Panc1 (cell line): ENCODE data around the gene TGFB3. TPM values are rescaled to one million over a fixed set of nuclear protein-coding genes. Genes with fewer than 3 reads are reported as not detected.

Experiments
- ATAC-seq: fragments of 200-7000 bp; cut with Tn5 transposase; 2 replicates; pipeline ENCODE4 v1.9.1; 2020; ENCODE audit warnings: mild to moderate bottlenecking, moderate library complexity
- BruUV-seq: library from RNA; stranded (reverse); fragments of 400-500 nt; replicated peaks from 2 replicates; lab custom pipeline; 2021; lab: Mats Ljungman, UMichigan
- CTCF ChIA-PET: fragments of 300-600 bp; sonication (Branson Sonifier 250); formaldehyde crosslinking; loops from one replicate; lab custom pipeline; 2022; ENCODE audit warnings: antibody characterized with exemption; lab: Charles Lee
- POLR2A ChIA-PET: fragments of 300-600 bp; sonication (Branson Sonifier 250); formaldehyde crosslinking; loops from one replicate; lab custom pipeline; 2022; ENCODE audit warnings: antibody characterized with exemption; lab: Charles Lee
- DNase-seq: peaks from one replicate; pipeline ENCODE4 v3.0.0-alpha.2; 2010; ENCODE audit warnings: low read depth, low spot score
- H3K27ac ChIP-seq: 2 replicates; pipeline ENCODE4 v1.5.1; 2011; ENCODE audit warnings: mild to moderate bottlenecking, low read length, inconsistent platforms
- H3K27me3 ChIP-seq: fragments of 200-500 bp; sonication (Bioruptor generic); 2 replicates; pipeline ENCODE4 v1.6.0; 2014; ENCODE audit warnings: low read length, inconsistent platforms; ENCODE audit not compliant: control insufficient read depth, insufficient read depth
- H3K36me3 ChIP-seq: fragments of 200-500 bp; sonication (Bioruptor generic); 2 replicates; pipeline ENCODE4 v1.5.1; 2014; ENCODE audit warnings: inconsistent platforms, mild to moderate bottlenecking, low read length, moderate library complexity; ENCODE audit not compliant: control insufficient read depth, insufficient read depth
- H3K4me1 ChIP-seq: 2 replicates; pipeline ENCODE4 v1.5.1; 2011; ENCODE audit warnings: inconsistent platforms, mild to moderate bottlenecking, low read length, moderate library complexity; ENCODE audit not compliant: control insufficient read depth, insufficient read depth
- H3K4me3 ChIP-seq, 2 experiments: 2 replicates each; pipeline ENCODE4 v1.5.1; 2011 to 2012; ENCODE audit warnings: low read depth in 2 of 2, low read length in 2 of 2, mild to moderate bottlenecking in 2 of 2, inconsistent platforms in 1 of 2, moderate library complexity in 1 of 2
- H3K9me3 ChIP-seq: fragments of 200-500 bp; sonication (Bioruptor generic); 2 replicates; pipeline ENCODE4 v1.5.1; 2014; ENCODE audit warnings: low read depth, mild to moderate bottlenecking, inconsistent platforms, low read length, moderate library complexity; ENCODE audit not compliant: control insufficient read depth, insufficient read depth
- POLR2AphosphoS5 ChIP-seq: IDR thresholded peaks from 2 replicates; pipeline ENCODE4 v1.6.1; 2012; ENCODE audit warnings: mild to moderate bottlenecking, low read depth, low read length, moderate library complexity
- REST ChIP-seq, 2 experiments: IDR thresholded peaks; 2 replicates each; pipeline ENCODE4 v1.6.1; 2011 to 2012; ENCODE audit warnings: low read depth in 2 of 2, control low read depth in 1 of 2, low read length in 1 of 2, mild to moderate bottlenecking in 1 of 2, moderate library complexity in 1 of 2; ENCODE audit not compliant: insufficient read depth in 1 of 2
- SIN3A ChIP-seq: IDR thresholded peaks from 2 replicates; pipeline ENCODE4 v1.6.1; 2012; ENCODE audit warnings: low read depth, mild to moderate bottlenecking, low read length, moderate library complexity, borderline replicate concordance; ENCODE audit not compliant: insufficient read depth
- TCF7L2 ChIP-seq: IDR thresholded peaks from 2 replicates; pipeline ENCODE4 v1.6.1; 2011; ENCODE audit warnings: mild to moderate bottlenecking, low read depth, low read length, inconsistent platforms
- in situ Hi-C: cut with HindIII; loops from 2 replicates; pipeline ENCODE4 v1.10.0; 2016; ENCODE audit warnings: low sequenced_read_pairs, low pct_unique_long_range_greater_than_20kb
- intact Hi-C: fragments of 100-400 bp; cut with micrococcal nuclease; formaldehyde crosslinking; loops from one replicate; pipeline ENCODE4 v1.10.0; 2022; ENCODE audit not compliant: unreplicated experiment
- total RNA-seq: library from RNA; stranded (reverse); gene quantifications from one replicate; pipeline ENCODE4 v1.2.1, GENCODE V29; 2021; ENCODE audit not compliant: unreplicated experiment
- TF ChIP-seq, protein P1 (sequence below): fragments of 450-650 bp; IDR thresholded peaks from 2 replicates; pipeline ENCODE4 v1.5.1; 2017; ENCODE audit warnings: mild to moderate bottlenecking

Gene TGFB3
- total RNA-seq, 1 experiment from 2014 or later, result 9.6 TPM

- no peak for ATAC-seq
- no TSS peak for BruUV-seq
- Histone ChIP-seq H3K27ac (no peak overlapping the region), H3K27me3 (no peaks in the 10 kb centered on the region), H3K9me3 (no peaks in the 10 kb centered on the region), H3K36me3 (no peaks in the 10 kb centered on the region), H3K4me3 (no peak overlapping the region), H3K4me1 (no peaks in the 10 kb centered on the region)
- no peak for TF ChIP-seq REST (IDR thresholded peaks at IDR 0.05; ENCODE audit: insufficient read depth in 1 of 2, low read depth in 2 of 2, low read length in 1 of 2)
- no peak for TF ChIP-seq POLR2AphosphoS5
- TF ChIP-seq SIN3A, result no peak
- TF ChIP-seq, protein P1, sequence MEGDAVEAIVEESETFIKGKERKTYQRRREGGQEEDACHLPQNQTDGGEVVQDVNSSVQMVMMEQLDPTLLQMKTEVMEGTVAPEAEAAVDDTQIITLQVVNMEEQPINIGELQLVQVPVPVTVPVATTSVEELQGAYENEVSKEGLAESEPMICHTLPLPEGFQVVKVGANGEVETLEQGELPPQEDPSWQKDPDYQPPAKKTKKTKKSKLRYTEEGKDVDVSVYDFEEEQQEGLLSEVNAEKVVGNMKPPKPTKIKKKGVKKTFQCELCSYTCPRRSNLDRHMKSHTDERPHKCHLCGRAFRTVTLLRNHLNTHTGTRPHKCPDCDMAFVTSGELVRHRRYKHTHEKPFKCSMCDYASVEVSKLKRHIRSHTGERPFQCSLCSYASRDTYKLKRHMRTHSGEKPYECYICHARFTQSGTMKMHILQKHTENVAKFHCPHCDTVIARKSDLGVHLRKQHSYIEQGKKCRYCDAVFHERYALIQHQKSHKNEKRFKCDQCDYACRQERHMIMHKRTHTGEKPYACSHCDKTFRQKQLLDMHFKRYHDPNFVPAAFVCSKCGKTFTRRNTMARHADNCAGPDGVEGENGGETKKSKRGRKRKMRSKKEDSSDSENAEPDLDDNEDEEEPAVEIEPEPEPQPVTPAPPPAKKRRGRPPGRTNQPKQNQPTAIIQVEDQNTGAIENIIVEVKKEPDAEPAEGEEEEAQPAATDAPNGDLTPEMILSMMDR, result no peak
- no peak for TF ChIP-seq TCF7L2
- ChIA-PET CTCF (no interaction called here), POLR2A (no interaction called here)
- DNase-seq, result no peak
- intact Hi-C loops (no loop called here), in situ Hi-C loops (no loop called here)
Observed at GRCh38 chr14:75968456-75968855, 13.3 kb downstream of the TGFB3 start.

- TF ChIP-seq TCF7L2, result no peak
- TF ChIP-seq REST (IDR thresholded peaks at IDR 0.05; ENCODE audit: insufficient read depth in 1 of 2, low read depth in 2 of 2, low read length in 1 of 2), result no peak
- no peak for TF ChIP-seq POLR2AphosphoS5
- CTCF ChIA-PET, result no interaction called here
- ATAC-seq (no peak), DNase-seq (no peak)
- no peaks in the 10 kb centered on the region for H3K9me3 ChIP-seq
- H3K4me3 ChIP-seq, result no peak overlapping the region
- POLR2A ChIA-PET, result no interaction called here
- no peak overlapping the region for H3K27ac ChIP-seq
- BruUV-seq, result no TSS peak
- no peaks in the 10 kb centered on the region for H3K27me3 ChIP-seq
- H3K36me3 ChIP-seq, result no peaks in the 10 kb centered on the region
- intact Hi-C loops, result no loop called here
- no peaks in the 10 kb centered on the region for H3K4me1 ChIP-seq
- in situ Hi-C loops, result no loop called here
Observed at GRCh38 chr14:75967866-75968265, 13.9 kb downstream of the TGFB3 start.
